HG03103 (cell line): ENCODE data around the gene RPS29.
"Not testable (repeated sequence)": the region's sequence is repeated elsewhere in the genome, so short reads cannot be mapped to it uniquely, and the experiment has no call there.

Source experiments
- ATAC-seq: cut with Tn5 transposase; IDR thresholded peaks from one replicate; pipeline ENCODE4 v1.9.1; 2021; ENCODE audit warnings: low read depth; ENCODE audit not compliant: unreplicated experiment

RPS29 gene

GRCh38 chr14:49598485-49599300 is 12.5 kb upstream of the RPS29 start, which contains the start of gene LRR1:
Gene LRR1, plus strand, starts transcription at chr14:49598940. Its CDS starts 81 bp downstream, at chr14:49599021.
- ATAC-seq: peak; percentile 34

- no peak for ATAC-seq
Observed at GRCh38 chr14:49598189-49598484, 12.0 kb upstream of the RPS29 start.

GRCh38 chr14:49594347-49595091 is 8.3 kb upstream of the RPS29 start:
- ATAC-seq: no peak

GRCh38 chr14:49593016-49593415 is 6.8 kb upstream of the RPS29 start:
- no peak for ATAC-seq

- ATAC-seq: no peak
Observed at GRCh38 chr14:49589387-49589786, 3.2 kb upstream of the RPS29 start.

GRCh38 chr14:49586673-49587460 is 687 bp upstream of the RPS29 start:
- peak; percentile 29 for ATAC-seq

- ATAC-seq: not testable (repeated sequence)
Observed at GRCh38 chr14:49584981-49585640, 1.1 kb downstream of the RPS29 start.

GRCh38 chr14:49584058-49584457 is 2.1 kb downstream of the RPS29 start:
- ATAC-seq: no peak

GRCh38 chr14:49583629-49584028 is 2.6 kb downstream of the RPS29 start:
- ATAC-seq: no peak

- ATAC-seq: no peak
Observed at GRCh38 chr14:49582113-49582977, 3.8 kb downstream of the RPS29 start.

- ATAC-seq: no peak
Observed at GRCh38 chr14:49581209-49582112, 4.7 kb downstream of the RPS29 start.

- ATAC-seq: no peak
Observed at GRCh38 chr14:49579841-49580240, 6.3 kb downstream of the RPS29 start.

- ATAC-seq: no peak
Observed at GRCh38 chr14:49578141-49578540, 8.0 kb downstream of the RPS29 start.

GRCh38 chr14:49574038-49574437 is 12.1 kb downstream of the RPS29 start:
- ATAC-seq: no peak

- no peak for ATAC-seq
Observed at GRCh38 chr14:49569281-49569680, 16.9 kb downstream of the RPS29 start.

- no peak for ATAC-seq
Observed at GRCh38 chr14:49566714-49567113, 19.5 kb downstream of the RPS29 start.

- ATAC-seq: no peak
Observed at GRCh38 chr14:49559979-49560768, 26.0 kb downstream of the RPS29 start.

GRCh38 chr14:49553892-49554291 is 32.3 kb downstream of the RPS29 start:
- ATAC-seq: no peak
